Uterus (tissue), 4 donors: Measurements from ENCODE around the gene SPTLC1. TPM values are rescaled to one million over a fixed set of nuclear protein-coding genes. Genes with fewer than 3 reads are reported as not detected.
A peak's percentile ranks its signal among the peaks of the same experiment; 100 is the strongest.

Experiments
- DNase-seq, 2 donors: peaks; one replicate each; pipeline ENCODE4 v3.0.0-alpha.2; 2019 to 2020
- H3K27ac ChIP-seq, 2 donors: fragments of 200-600 bp; sonication (generic); 1 replicate in 1 of 2; 2 replicates in 1 of 2; pipeline ENCODE4 v1.5.1; 2016 to 2018
- H3K27me3 ChIP-seq, 2 donors: fragments of 200-600 bp; sonication (generic); one replicate each; pipeline ENCODE4 v1.5.1; 2018 to 2019; ENCODE audit warnings: control low read depth in 1 of 2
- H3K36me3 ChIP-seq, 2 donors: fragments of 200-600 bp; sonication (generic); one replicate each; pipeline ENCODE4 v1.5.1; 2019; ENCODE audit warnings: control low read depth in 1 of 2
- H3K4me1 ChIP-seq, 2 donors: fragments of 200-600 bp; sonication (generic); one replicate each; pipeline ENCODE4 v1.5.1; 2018 to 2019; ENCODE audit warnings: control low read depth in 1 of 2
- H3K4me3 ChIP-seq, 2 donors: fragments of 200-600 bp; sonication (generic); 1 replicate in 1 of 2; 2 replicates in 1 of 2; pipeline ENCODE4 v1.5.1; 2018 to 2019; ENCODE audit warnings: mild to moderate bottlenecking in 1 of 2
- H3K9me3 ChIP-seq, 2 donors: fragments of 200-600 bp; sonication (generic); one replicate each; pipeline ENCODE4 v1.5.1; 2019; ENCODE audit warnings: control low read depth in 1 of 2
- CTCF ChIP-seq, 4 experiments: fragments of 200-600 bp in 2 of 4; fragments of 450-650 bp in 2 of 4; sonication (generic) in 2 of 4; IDR thresholded peaks; one replicate each; pipeline ENCODE4 v1.5.1; 2016 to 2019; ENCODE audit warnings: antibody characterized with exemption in 4 of 4, mild to moderate bottlenecking in 2 of 4, moderate library complexity in 1 of 4
- POLR2A ChIP-seq, 2 donors: fragments of 450-650 bp; IDR thresholded peaks; one replicate each; pipeline ENCODE4 v1.6.1; 2016; ENCODE audit warnings: antibody characterized with exemption in 2 of 2, mild to moderate bottlenecking in 1 of 2, moderate library complexity in 1 of 2
- intact Hi-C: fragments of 100-400 bp; cut with DNase I; formaldehyde crosslinking; loops from one replicate; pipeline ENCODE4 v1.15.1; 2023; ENCODE audit warnings: low total_unique reads
- total RNA-seq, 4 donors: library from RNA; depleted of rRNA in 3 of 4; stranded (reverse); fragments of >200 nt in 3 of 4; gene quantifications; one replicate each; pipeline versions ENCODE4 v1.1.0 to v1.2.4, GENCODE V29; 2014 to 2023
- donor health status: DM: yes; HTN: yes; CAD: no.

SPTLC1 gene
- total RNA-seq, 4 donors from 2014 or later = 42.9 to 153 (median 70.8) TPM

- Histone ChIP-seq H3K27me3 (no peaks in the 10 kb centered on the region), H3K4me1 (no peaks in the 10 kb centered on the region), H3K36me3 (no peaks in the 10 kb centered on the region), H3K4me3 (no peak overlapping the region), H3K9me3 (no peaks in the 10 kb centered on the region), H3K27ac (no peak overlapping the region)
- TF ChIP-seq CTCF (IDR thresholded peaks at IDR 0.05) (no peak), POLR2A (IDR thresholded peaks at IDR 0.05) (no peak)
- no peak for DNase-seq
- intact Hi-C loops = no loop called here
Measured at GRCh38 chr9:92095236-92095635, 20.0 kb downstream of the SPTLC1 start.

DNA sequence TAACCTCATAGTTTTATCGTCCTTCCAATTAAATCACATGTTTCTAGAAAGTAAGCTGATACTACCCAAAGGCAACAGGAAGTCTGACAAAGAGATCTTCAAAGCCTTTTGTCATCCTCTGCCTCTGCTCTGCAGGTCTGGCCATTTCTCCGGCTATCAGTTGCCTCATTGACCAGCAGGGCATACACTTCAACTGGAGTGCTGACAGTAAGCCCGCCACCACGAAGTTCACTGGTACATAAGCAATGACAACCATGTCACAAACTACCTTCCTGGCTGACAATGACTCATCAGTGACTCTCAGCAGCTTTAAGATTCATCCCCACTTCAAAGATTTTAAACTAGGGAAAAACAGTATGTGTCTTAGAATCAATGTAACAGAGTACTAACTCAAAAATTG lies 20.6 kb downstream of the SPTLC1 start:
- Histone ChIP-seq H3K9me3 (no peaks in the 10 kb centered on the region), H3K4me3 (no peak overlapping the region), H3K4me1 (no peaks in the 10 kb centered on the region), H3K36me3 (no peaks in the 10 kb centered on the region), H3K27me3 (no peaks in the 10 kb centered on the region), H3K27ac (no peak overlapping the region)
- intact Hi-C loops = no loop called here
- no peak for DNase-seq
- TF ChIP-seq CTCF (IDR thresholded peaks at IDR 0.05) = no peak
- TF ChIP-seq POLR2A (IDR thresholded peaks at IDR 0.05) = no peak

GRCh38 chr9:92077888-92078287 lies 37.3 kb downstream of the SPTLC1 start:
- Histone ChIP-seq H3K27ac (no peak overlapping the region), H3K27me3 (no peaks in the 10 kb centered on the region), H3K36me3 (no peaks in the 10 kb centered on the region), H3K9me3 (no peaks in the 10 kb centered on the region), H3K4me1 (no peaks in the 10 kb centered on the region), H3K4me3 (no peak overlapping the region)
- TF ChIP-seq CTCF (IDR thresholded peaks at IDR 0.05) = no peak
- no peak for TF ChIP-seq POLR2A (IDR thresholded peaks at IDR 0.05)
- DNase-seq = no peak
- intact Hi-C loops = no loop called here

DNA sequence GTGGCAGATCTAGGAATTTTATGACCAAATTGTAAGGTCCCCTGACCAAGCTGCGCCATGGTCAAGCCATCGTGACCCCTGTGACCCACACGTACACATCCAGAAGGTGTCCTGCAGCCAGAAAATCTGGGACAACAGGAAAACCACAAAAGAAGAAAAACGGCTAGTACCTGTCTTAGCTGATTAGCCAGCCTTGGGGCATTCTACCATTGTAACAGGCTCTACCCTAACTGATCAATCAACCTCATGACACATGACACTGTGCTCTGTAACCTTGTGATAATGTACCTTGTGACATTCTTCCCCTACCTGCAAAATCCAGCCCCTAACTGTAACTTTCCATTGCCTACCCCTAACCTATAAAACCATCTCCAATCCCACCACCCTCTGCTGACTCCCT lies 43.6 kb downstream of the SPTLC1 start:
- DNase-seq = no peak
- Histone ChIP-seq H3K4me3 (no peak overlapping the region), H3K27ac (no peak overlapping the region), H3K36me3 (no peaks in the 10 kb centered on the region), H3K4me1 (no peaks in the 10 kb centered on the region), H3K27me3 (no peaks in the 10 kb centered on the region), H3K9me3 (no peaks in the 10 kb centered on the region)
- TF ChIP-seq CTCF (IDR thresholded peaks at IDR 0.05) = no peak
- intact Hi-C loops = no loop called here

GRCh38 chr9:92066168-92066567 lies 49.0 kb downstream of the SPTLC1 start:
- intact Hi-C loops = no loop called here
- no peaks in the 10 kb centered on the region for H3K36me3 ChIP-seq

More at GRCh38 chr9:92066168-92066567, 49.0 kb downstream of the SPTLC1 start:
- H3K27ac ChIP-seq = no peak overlapping the region
- no peak overlapping the region for H3K4me3 ChIP-seq
- no peaks in the 10 kb centered on the region for H3K27me3 ChIP-seq
- peaks cover 0 to 5% of the 10 kb centered on the region in 2 donors for H3K4me1 ChIP-seq
- peaks cover 0 to 4% of the 10 kb centered on the region in 2 donors for H3K9me3 ChIP-seq
- peak in 1 of 2 donors; percentile 43 for DNase-seq
- TF ChIP-seq CTCF (IDR thresholded peaks at IDR 0.05) (no peak), POLR2A (IDR thresholded peaks at IDR 0.05) (no peak)
